ENCODE measurements around the gene ELF1.

DNA sequence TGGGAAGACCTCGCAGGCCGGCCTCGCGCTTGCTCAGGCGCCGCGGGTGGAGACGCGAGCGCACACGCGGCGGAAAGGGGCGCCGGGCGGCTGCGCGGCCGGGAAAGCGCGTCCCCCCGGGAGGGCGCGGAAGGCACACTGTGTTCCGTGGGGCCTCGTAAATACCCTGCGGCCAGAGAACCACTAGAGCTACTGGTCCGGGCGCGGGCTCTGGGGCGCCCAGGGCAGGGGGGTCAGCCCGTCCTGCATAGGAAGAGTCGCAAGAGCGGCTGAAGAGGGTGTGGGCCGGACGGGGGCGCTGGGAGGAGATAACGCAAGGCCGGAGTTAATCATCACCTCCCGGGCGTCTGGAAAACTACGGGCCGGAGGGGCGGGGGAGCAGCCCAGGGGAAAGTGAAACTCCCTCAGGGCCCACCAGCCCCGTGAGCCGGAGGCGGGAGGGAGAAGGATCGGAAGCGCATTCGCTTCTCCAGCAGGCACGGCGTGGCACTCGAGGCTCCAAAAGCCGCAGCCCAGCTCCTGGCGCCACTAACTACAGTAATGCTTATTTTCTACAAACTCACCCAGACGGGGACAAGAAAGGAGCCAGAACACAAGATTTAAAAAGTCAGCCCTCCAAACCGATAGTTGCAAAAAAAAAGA, 41.1 kb upstream of the ELF1 start:
- TF ChIP-seq, protein P1, sequence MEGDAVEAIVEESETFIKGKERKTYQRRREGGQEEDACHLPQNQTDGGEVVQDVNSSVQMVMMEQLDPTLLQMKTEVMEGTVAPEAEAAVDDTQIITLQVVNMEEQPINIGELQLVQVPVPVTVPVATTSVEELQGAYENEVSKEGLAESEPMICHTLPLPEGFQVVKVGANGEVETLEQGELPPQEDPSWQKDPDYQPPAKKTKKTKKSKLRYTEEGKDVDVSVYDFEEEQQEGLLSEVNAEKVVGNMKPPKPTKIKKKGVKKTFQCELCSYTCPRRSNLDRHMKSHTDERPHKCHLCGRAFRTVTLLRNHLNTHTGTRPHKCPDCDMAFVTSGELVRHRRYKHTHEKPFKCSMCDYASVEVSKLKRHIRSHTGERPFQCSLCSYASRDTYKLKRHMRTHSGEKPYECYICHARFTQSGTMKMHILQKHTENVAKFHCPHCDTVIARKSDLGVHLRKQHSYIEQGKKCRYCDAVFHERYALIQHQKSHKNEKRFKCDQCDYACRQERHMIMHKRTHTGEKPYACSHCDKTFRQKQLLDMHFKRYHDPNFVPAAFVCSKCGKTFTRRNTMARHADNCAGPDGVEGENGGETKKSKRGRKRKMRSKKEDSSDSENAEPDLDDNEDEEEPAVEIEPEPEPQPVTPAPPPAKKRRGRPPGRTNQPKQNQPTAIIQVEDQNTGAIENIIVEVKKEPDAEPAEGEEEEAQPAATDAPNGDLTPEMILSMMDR (IDR thresholded peaks at IDR 0.05): peak; percentile 29 to 55 (median 38)
- peak; percentile 15 to 73 for TF ChIP-seq POLR2A (IDR thresholded peaks at IDR 0.05)
- peak; percentile 41 to 85 for TF ChIP-seq EP300 (IDR thresholded peaks at IDR 0.05)

All from tibial nerve (tissue), 4 donors.